ENCODE results near the gene NKAIN2. TPM values are rescaled to one million over a fixed set of nuclear protein-coding genes. Genes with fewer than 3 reads are reported as not detected.
"Not testable (repeated sequence)": the region's sequence is repeated elsewhere in the genome, so short reads cannot be mapped to it uniquely, and the experiment has no call there.

NKAIN2 gene
- total and polyA plus RNA-seq, 12 donors: 0.07 to 3.0 (median 0.28) TPM; not detected in 1

DNA sequence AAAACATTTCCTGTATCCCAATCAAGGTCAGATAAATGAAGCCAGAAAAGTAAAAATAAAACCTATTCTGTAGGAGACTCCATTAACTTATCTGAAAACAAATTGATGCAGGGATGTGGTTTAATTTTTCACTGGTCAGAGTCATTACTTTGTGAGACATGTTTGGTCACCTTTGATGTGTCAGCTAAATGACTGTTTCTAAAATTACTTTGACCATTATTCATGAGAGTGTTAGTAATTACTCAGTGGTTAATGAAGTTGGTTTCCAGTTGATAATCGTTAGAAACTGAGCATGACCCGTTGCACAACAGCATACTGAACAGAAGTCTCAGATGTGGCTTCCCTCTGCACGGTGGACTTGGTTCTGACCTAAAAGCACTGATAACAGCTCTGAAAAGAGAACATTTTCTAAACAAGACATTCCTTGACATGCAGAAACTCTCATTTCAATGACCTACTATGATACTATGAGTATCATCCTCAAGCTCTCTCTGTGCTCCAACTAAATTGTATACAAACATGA lies 748.1 kb downstream of the NKAIN2 start:
- intact Hi-C loops (cut with DNase I): loop anchor here in 1 of 10 donors (1.0 kb wide), 1 partner anchor 45 kb away; no protein-coding TSS in a partner anchor

GRCh38 chr6:124557873-124558272 lies 754.2 kb downstream of the NKAIN2 start:
- H3K4me3 ChIP-seq: no peak overlapping the region
- no peak overlapping the region for H3K27ac ChIP-seq
- peaks cover 0 to 5% (median 0%) of the 10 kb centered on the region in 11 donors for H3K9me3 ChIP-seq
- no peaks in the 10 kb centered on the region for H3K27me3 ChIP-seq
- no peak for TF ChIP-seq CTCF (IDR thresholded peaks at IDR 0.05)
- intact Hi-C loops (cut with DNase I): no loop called here
- no peaks in the 10 kb centered on the region for H3K4me1 ChIP-seq
- no peaks in the 10 kb centered on the region for H3K36me3 ChIP-seq
- ATAC-seq (no peak), DNase-seq (no peak)

More for the DNA sequence above, 748.1 kb downstream of the NKAIN2 start:
- no peak for TF ChIP-seq CTCF (IDR thresholded peaks at IDR 0.05)
- H3K9me3 ChIP-seq: peaks cover 0 to 8% (median 0%) of the 10 kb centered on the region in 11 donors
- DNase-seq: no peak
- no peak overlapping the region for H3K4me3 ChIP-seq
- H3K27me3 ChIP-seq: no peaks in the 10 kb centered on the region
- no peak for ATAC-seq
- 80 to 83% methylated on average over 3 of the region's 3 CpGs for WGBS, 2 donors
- no peak overlapping the region for H3K27ac ChIP-seq
- H3K36me3 ChIP-seq: no peaks in the 10 kb centered on the region
- no peaks in the 10 kb centered on the region for H3K4me1 ChIP-seq

DNA sequence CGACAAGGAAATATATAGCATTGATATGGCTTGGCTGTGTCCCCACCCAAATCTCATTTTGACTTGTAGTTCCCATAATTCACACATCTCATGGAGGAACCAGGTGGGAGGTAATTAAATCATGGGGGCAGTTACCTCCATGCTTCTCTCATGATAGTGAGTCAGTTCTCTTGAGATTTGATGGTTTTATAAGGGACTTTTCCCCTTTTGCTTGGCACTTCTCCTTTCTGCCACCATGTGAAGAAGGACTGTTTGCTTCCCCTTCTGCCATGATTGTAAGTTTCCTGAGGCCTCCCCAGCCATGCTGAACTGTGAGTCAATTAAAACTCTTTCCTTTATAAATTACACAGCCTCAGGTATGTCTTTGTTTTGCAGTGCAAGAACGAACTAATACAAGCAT lies 756.4 kb downstream of the NKAIN2 start:
- DNase-seq; intact Hi-C loops (cut with DNase I); H3K27me3 ChIP-seq; ATAC-seq; H3K36me3 ChIP-seq; H3K27ac ChIP-seq; H3K4me1 ChIP-seq; H3K4me3 ChIP-seq: not testable (repeated sequence)
- WGBS, 2 donors: 82 to 83% methylated on average over 2 of the region's 2 CpGs
- peaks cover 0 to 10% (median 0%) of the 10 kb centered on the region in 11 donors for H3K9me3 ChIP-seq

- ATAC-seq: no peak
- H3K27ac ChIP-seq: no peak overlapping the region
- intact Hi-C loops (cut with DNase I): no loop called here
- DNase-seq: no peak
- no peak overlapping the region for H3K4me3 ChIP-seq
- H3K27me3 ChIP-seq: no peaks in the 10 kb centered on the region
- H3K9me3 ChIP-seq: peaks cover 0 to 10% (median 0%) of the 10 kb centered on the region in 11 donors
- no peak for TF ChIP-seq CTCF (IDR thresholded peaks at IDR 0.05)
- H3K4me1 ChIP-seq: no peaks in the 10 kb centered on the region
- H3K36me3 ChIP-seq: no peaks in the 10 kb centered on the region
- 49 to 53% methylated on average over 3 of the region's 3 CpGs for WGBS, 2 donors
These were observed 757.4 kb downstream of the NKAIN2 start for GRCh38 chr6:124560873-124561567.

DNA sequence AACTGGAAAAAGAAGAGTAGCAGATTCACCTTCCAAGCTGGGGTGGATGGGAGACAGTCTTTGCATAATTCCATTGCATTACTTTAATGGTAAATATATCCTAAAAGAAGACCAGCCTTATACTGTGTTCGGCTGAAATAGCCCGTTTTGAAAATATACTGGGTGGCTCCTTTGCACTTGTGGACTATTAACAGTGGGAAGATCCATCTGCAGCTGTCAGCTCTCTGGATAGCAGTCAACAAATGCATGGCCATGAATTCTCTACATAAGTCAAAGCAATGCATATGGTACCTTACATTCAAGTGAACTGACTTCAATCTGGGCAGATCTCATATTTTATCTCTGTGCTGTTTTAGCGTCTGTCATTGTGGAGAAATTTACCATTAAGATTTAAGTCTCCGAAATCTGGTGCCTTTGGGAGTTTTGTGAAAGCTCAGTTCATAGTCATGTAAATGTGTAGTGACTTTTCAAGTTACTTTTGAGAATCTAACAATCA lies 758.0 kb downstream of the NKAIN2 start:
- intact Hi-C loops (cut with DNase I): no loop called here
- TF ChIP-seq CTCF (IDR thresholded peaks at IDR 0.05): no peak
- H3K9me3 ChIP-seq: peaks cover 0 to 10% (median 0%) of the 10 kb centered on the region in 11 donors
- no peaks in the 10 kb centered on the region for H3K36me3 ChIP-seq
- 75 to 81% methylated on average over 4 of the region's 4 CpGs for WGBS, 2 donors
- no peak for ATAC-seq
- no peak for DNase-seq
- H3K4me1 ChIP-seq: no peaks in the 10 kb centered on the region
- no peak overlapping the region for H3K4me3 ChIP-seq
- no peaks in the 10 kb centered on the region for H3K27me3 ChIP-seq
- H3K27ac ChIP-seq: no peak overlapping the region

DNA sequence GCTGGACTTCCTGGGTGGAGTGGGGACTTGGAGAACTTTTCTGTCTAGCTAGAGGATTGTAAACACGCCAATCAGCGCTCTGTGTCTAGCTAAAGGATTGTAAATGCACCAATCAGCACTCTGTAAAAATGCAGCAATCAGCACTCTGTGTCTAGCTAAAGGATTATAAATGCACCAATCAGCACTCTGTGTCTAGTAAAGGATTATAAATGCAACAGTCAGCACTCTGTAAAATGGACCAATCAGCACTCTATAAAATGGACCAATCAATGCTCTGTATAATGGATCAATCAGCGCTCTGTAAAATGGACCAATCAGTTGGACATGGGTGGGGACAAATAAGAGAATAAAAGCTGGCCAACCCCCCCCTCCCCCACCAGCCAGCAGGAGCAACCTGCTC lies 760.5 kb downstream of the NKAIN2 start:
- H3K36me3 ChIP-seq; H3K27ac ChIP-seq; H3K4me3 ChIP-seq; H3K4me1 ChIP-seq; intact Hi-C loops (cut with DNase I); DNase-seq; ATAC-seq; H3K27me3 ChIP-seq: not testable (repeated sequence)
- 89 to 90% methylated on average over 3 of the region's 3 CpGs for WGBS, 2 donors
- H3K9me3 ChIP-seq: peaks cover 0 to 10% (median 0%) of the 10 kb centered on the region in 11 donors

Measured in heart right ventricle (tissue), 16 donors.